ENCODE measurements around the gene SCAND1.
A peak's percentile ranks its signal among the peaks of the same experiment; 100 is the strongest.
"Not testable (repeated sequence)": the region's sequence is repeated elsewhere in the genome, so short reads cannot be mapped to it uniquely, and the experiment has no call there.

Gene SCAND1

GRCh38 chr20:35959291-35959690 is 5.0 kb upstream of the SCAND1 start:
- DNase-seq (ENCODE audit: low read depth in 2 of 2) = not testable (repeated sequence)

GRCh38 chr20:35956616-35957015 is 2.3 kb upstream of the SCAND1 start:
- DNase-seq (ENCODE audit: low read depth in 2 of 2) = no peak

GRCh38 chr20:35954907-35955251 is 577 bp upstream of the SCAND1 start:
- DNase-seq (ENCODE audit: low read depth in 2 of 2) = peak in 1 of 2 donors; percentile 2

GRCh38 chr20:35953387-35954199 is 709 bp downstream of the SCAND1 start:
- DNase-seq (ENCODE audit: low read depth in 2 of 2) = peak; percentile 50 to 55

GRCh38 chr20:35952480-35953386 is 1.6 kb downstream of the SCAND1 start:
- DNase-seq (ENCODE audit: low read depth in 2 of 2) = no peak

GRCh38 chr20:35952080-35952479 is 2.2 kb downstream of the SCAND1 start:
- DNase-seq (ENCODE audit: low read depth in 2 of 2) = not testable (repeated sequence)

- DNase-seq (ENCODE audit: low read depth in 2 of 2) = no peak
Measured at GRCh38 chr20:35950093-35950492, 4.2 kb downstream of the SCAND1 start.

- DNase-seq (ENCODE audit: low read depth in 2 of 2) = no peak
Measured at GRCh38 chr20:35947907-35948306, 6.4 kb downstream of the SCAND1 start.

- peak in 1 of 2 donors; percentile 5 for DNase-seq (ENCODE audit: low read depth in 2 of 2)
Measured at GRCh38 chr20:35947489-35947888, 6.8 kb downstream of the SCAND1 start.

- DNase-seq (ENCODE audit: low read depth in 2 of 2) = no peak
Measured at GRCh38 chr20:35942243-35942642, 12.1 kb downstream of the SCAND1 start.

- DNase-seq (ENCODE audit: low read depth in 2 of 2) = no peak
Measured at GRCh38 chr20:35941620-35942019, 12.7 kb downstream of the SCAND1 start.

GRCh38 chr20:35939264-35939663 is 15.0 kb downstream of the SCAND1 start:
- no peak for DNase-seq (ENCODE audit: low read depth in 2 of 2)

- DNase-seq (ENCODE audit: low read depth in 2 of 2) = no peak
Measured at GRCh38 chr20:35934050-35934449, 20.3 kb downstream of the SCAND1 start.

GRCh38 chr20:35929301-35929700 is 25.0 kb downstream of the SCAND1 start:
- no peak for DNase-seq (ENCODE audit: low read depth in 2 of 2)

GRCh38 chr20:35920523-35920922 is 33.8 kb downstream of the SCAND1 start:
- DNase-seq (ENCODE audit: low read depth in 2 of 2) = no peak

- DNase-seq (ENCODE audit: low read depth in 2 of 2) = no peak
Measured at GRCh38 chr20:35918021-35918420, 36.3 kb downstream of the SCAND1 start.

GRCh38 chr20:35917077-35917476 is 37.2 kb downstream of the SCAND1 start:
- no peak for DNase-seq (ENCODE audit: low read depth in 2 of 2)

- no peak for DNase-seq (ENCODE audit: low read depth in 2 of 2)
Measured at GRCh38 chr20:35912881-35913280, 41.4 kb downstream of the SCAND1 start.

- no peak for DNase-seq (ENCODE audit: low read depth in 2 of 2)
Measured at GRCh38 chr20:35910254-35910653, 44.0 kb downstream of the SCAND1 start.

- DNase-seq (ENCODE audit: low read depth in 2 of 2) = no peak
Measured at GRCh38 chr20:35909796-35910195, 44.5 kb downstream of the SCAND1 start.

GRCh38 chr20:35909176-35909575 is 45.1 kb downstream of the SCAND1 start:
- DNase-seq (ENCODE audit: low read depth in 2 of 2) = no peak

GRCh38 chr20:35908007-35908406 is 46.3 kb downstream of the SCAND1 start:
- DNase-seq (ENCODE audit: low read depth in 2 of 2) = no peak

All from stimulated activated CD4-positive, alpha-beta T cell treated with anti-CD3 and anti-CD28 coated beads, Interleukin-4, amount 100 ng/mL, for 48 hours (primary cell).